ENCODE measurements around the gene QTRT2.

DNA sequence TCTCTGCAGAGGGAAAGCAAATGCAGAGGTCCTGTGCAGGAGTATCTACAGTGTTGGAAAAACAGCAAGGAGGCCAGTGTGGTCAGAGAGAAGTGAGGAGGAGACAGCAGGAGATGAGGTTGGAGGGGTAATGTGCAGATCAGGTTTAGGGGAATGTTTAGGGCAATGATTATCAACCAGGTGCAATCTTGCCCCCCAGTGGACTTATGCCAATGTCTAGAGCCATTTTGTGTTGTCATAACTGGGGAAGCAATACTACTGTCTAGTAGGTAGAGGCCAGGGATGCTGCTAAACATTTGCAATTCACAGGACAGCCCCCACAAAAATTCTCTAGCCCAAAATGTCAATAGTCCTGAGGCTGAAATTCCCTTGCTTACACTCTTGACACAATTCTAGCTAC lies 13.3 kb upstream of the QTRT2 start:
- TF ChIP-seq FOXK2 (IDR thresholded peaks at IDR 0.05) (no peak), ELF4 (IDR thresholded peaks at IDR 0.05) (no peak), SUZ12 (IDR thresholded peaks at IDR 0.05) (no peak), SP1 (IDR thresholded peaks at IDR 0.05) (no peak)

All from HEK293T (cell line).